Esophagus muscularis mucosa (tissue), 4 donors: Measurements from ENCODE around the gene NAGPA. TPM values are rescaled to one million over a fixed set of nuclear protein-coding genes. Genes with fewer than 3 reads are reported as not detected.

Experiments used
- DNase-seq: peaks from one replicate; pipeline ENCODE4 v3.0.0-alpha.2; 2017; ENCODE audit errors: extremely low spot score
- H3K27ac ChIP-seq, 4 donors: fragments of 200-600 bp; sonication (generic); replicated peaks in 1 of 4; 1 replicate in 3 of 4; 2 replicates in 1 of 4; pipeline ENCODE4 v1.5.1; 2016 to 2019; ENCODE audit warnings: mild to moderate bottlenecking in 1 of 4
- H3K27me3 ChIP-seq, 4 donors: fragments of 200-600 bp; sonication (generic); one replicate each; pipeline versions ENCODE4 v1.5.1 to v1.6.0; 2016 to 2019
- H3K36me3 ChIP-seq, 4 donors: fragments of 200-600 bp; sonication (generic); one replicate each; pipeline ENCODE4 v1.5.1; 2016 to 2019
- H3K4me1 ChIP-seq, 4 donors: fragments of 200-600 bp; sonication (generic); one replicate each; pipeline ENCODE4 v1.5.1; 2016 to 2019
- H3K4me3 ChIP-seq, 4 donors: fragments of 200-600 bp; sonication (generic); 1 replicate in 2 of 4; 2 replicates in 2 of 4; pipeline ENCODE4 v1.5.1; 2016 to 2019; ENCODE audit warnings: mild to moderate bottlenecking in 4 of 4, moderate library complexity in 1 of 4
- H3K9me3 ChIP-seq, 4 donors: fragments of 200-600 bp; sonication (generic); 1 replicate in 3 of 4; 2 replicates in 1 of 4; pipeline ENCODE4 v1.5.1; 2016 to 2019
- CTCF ChIP-seq, 3 experiments: fragments of 200-600 bp in 2 of 3; fragments of 450-650 bp in 1 of 3; sonication (generic) in 2 of 3; IDR thresholded peaks; one replicate each; pipeline ENCODE4 v1.5.1; 2017 to 2019; ENCODE audit warnings: antibody characterized with exemption in 3 of 3, mild to moderate bottlenecking in 2 of 3, moderate library complexity in 1 of 3
- EP300 ChIP-seq: sonication (generic); formaldehyde crosslinking; IDR thresholded peaks from one replicate; pipeline ENCODE4 v1.6.1; 2017; ENCODE audit warnings: antibody characterized with exemption
- POLR2A ChIP-seq: fragments of 450-650 bp; IDR thresholded peaks from one replicate; pipeline ENCODE4 v1.6.1; 2017; ENCODE audit warnings: antibody characterized with exemption, moderate library complexity, mild to moderate bottlenecking, low read depth
- POLR2AphosphoS5 ChIP-seq, 2 donors: sonication (generic); formaldehyde crosslinking; IDR thresholded peaks; one replicate each; pipeline ENCODE4 v1.6.1; 2017; ENCODE audit warnings: antibody characterized with exemption in 2 of 2
- WGBS: methylation state at CpG from one replicate; pipeline ENCODE4 v1.1.5; 2018; 5-methylcytosine and 5-hydroxymethylcytosine counted together
- intact Hi-C: fragments of 100-400 bp; cut with DNase I; formaldehyde crosslinking; loops from one replicate; pipeline ENCODE4 v1.15.1; 2023
- total RNA-seq, 4 donors: library from RNA; depleted of rRNA; stranded (reverse); fragments of >200 nt; gene quantifications; one replicate each; pipeline versions ENCODE4 v1.1.0 to v1.2.1, GENCODE V29; 2016

Gene NAGPA
- total RNA-seq, 4 donors from 2014 or later, result 15.4 to 24.1 (median 21.1) TPM

- H3K4me1 ChIP-seq, result no peaks in the 10 kb centered on the region
- TF ChIP-seq CTCF (IDR thresholded peaks at IDR 0.05) (no peak), POLR2A (no peak), EP300 (no peak)
- no peaks in the 10 kb centered on the region for H3K9me3 ChIP-seq
- H3K27me3 ChIP-seq, result no peaks in the 10 kb centered on the region
- no peak overlapping the region for H3K4me3 ChIP-seq
- H3K27ac ChIP-seq, result no peak overlapping the region
- intact Hi-C loops, result no loop called here
- H3K36me3 ChIP-seq, result peaks cover 0 to 3% (median 0%) of the 10 kb centered on the region in 4 donors
- DNase-seq, result no peak
- 75% methylated on average over 12 of the region's 12 CpGs for WGBS
Observed at GRCh38 chr16:5041600-5042133, 7.9 kb upstream of the NAGPA start.

DNA sequence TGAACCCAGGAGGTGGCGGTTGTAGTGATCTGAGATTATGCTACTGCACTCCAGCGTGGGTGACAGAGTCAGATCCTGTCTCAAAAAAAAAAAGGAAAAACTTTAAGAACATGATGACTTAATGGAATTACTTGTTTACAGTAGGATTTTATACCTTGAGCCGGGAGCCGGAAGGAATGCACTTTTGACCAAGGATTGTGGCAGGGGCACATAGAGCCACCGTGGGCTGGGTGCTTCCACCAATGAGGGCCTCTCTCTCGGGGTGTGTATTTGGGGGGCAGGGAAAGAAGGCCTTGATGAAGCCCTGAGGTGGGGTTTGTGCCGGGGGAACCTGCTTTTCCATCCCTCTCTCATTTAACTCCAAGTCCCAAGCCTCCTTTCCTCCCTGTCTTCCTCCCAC, 6.7 kb upstream of the NAGPA start:
- no peaks in the 10 kb centered on the region for H3K9me3 ChIP-seq
- peaks cover 0 to 3% (median 0%) of the 10 kb centered on the region in 4 donors for H3K36me3 ChIP-seq
- intact Hi-C loops, result no loop called here
- H3K27ac ChIP-seq, result no peak overlapping the region
- H3K27me3 ChIP-seq, result no peaks in the 10 kb centered on the region
- no peak for DNase-seq
- no peak overlapping the region for H3K4me3 ChIP-seq
- H3K4me1 ChIP-seq, result no peaks in the 10 kb centered on the region
- WGBS, result 67% methylated on average over 7 of the region's 7 CpGs
- TF ChIP-seq POLR2A (no peak), POLR2AphosphoS5 (IDR thresholded peaks at IDR 0.05) (no peak), EP300 (no peak), CTCF (IDR thresholded peaks at IDR 0.05) (no peak)

DNA sequence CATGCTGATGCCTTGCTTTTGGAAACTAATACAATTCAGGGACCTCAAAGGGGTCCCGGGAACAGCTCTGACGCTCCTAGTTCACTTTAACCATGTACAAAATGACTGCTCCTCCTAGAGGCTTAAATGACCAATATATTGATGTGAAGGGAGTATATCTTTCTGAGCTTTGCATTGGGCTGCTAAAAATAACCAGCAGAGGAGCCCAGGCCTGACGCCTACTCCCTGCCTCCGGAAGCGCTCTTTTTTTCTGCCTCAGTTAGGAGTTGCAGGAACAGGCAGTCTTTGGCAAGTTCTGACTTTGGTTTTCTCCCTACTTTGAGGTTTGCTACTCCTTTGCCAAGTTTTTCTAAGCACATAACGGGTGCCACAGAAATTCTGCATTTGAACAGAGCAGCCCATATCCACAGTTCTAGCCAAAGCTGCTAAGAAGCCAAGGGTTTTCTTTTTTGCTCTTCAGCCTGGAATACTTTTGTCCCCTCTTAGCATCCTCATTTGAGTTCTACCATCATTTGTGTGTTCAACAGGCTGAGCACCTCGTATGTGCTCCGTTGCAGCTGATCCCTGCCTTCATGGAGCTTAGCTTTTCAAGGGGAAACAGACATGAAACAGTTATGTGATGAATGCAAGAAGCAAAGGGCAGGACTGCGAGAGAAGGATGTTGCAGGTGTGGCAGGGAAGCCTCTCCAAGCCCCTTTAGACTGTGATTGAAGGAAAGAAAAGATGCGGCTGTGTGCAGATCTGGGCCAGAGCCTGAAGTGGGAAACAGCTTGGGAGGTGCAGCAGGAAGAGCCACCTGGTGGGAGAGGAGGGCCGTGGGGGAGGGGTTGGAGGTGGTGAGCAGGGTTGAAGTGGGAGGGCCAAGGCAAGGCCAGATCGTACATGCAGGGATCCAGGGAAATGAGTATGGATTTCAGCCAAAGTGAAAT, 2.8 kb upstream of the NAGPA start:
- 52% methylated on average over 12 of the region's 12 CpGs for WGBS
- no peak for DNase-seq
- intact Hi-C loops, result no loop called here
- H3K36me3 ChIP-seq, result peaks cover 0 to 3% (median 0%) of the 10 kb centered on the region in 4 donors
- H3K27ac ChIP-seq, result no peak overlapping the region
- TF ChIP-seq POLR2A (no peak), CTCF (IDR thresholded peaks at IDR 0.05) (no peak), EP300 (no peak)
- H3K4me1 ChIP-seq, result peaks cover 16 to 26% (median 23%) of the 10 kb centered on the region in 4 donors
- H3K9me3 ChIP-seq, result no peaks in the 10 kb centered on the region
- no peak overlapping the region for H3K4me3 ChIP-seq
- no peaks in the 10 kb centered on the region for H3K27me3 ChIP-seq

- Histone ChIP-seq H3K36me3 (peaks cover 0 to 9% (median 0%) of the 10 kb centered on the region in 4 donors), H3K27ac (no peak overlapping the region), H3K4me3 (no peak overlapping the region), H3K9me3 (no peaks in the 10 kb centered on the region), H3K27me3 (no peaks in the 10 kb centered on the region), H3K4me1 (peaks cover 16 to 26% (median 23%) of the 10 kb centered on the region in 4 donors)
- no peak for DNase-seq
- TF ChIP-seq POLR2AphosphoS5 (IDR thresholded peaks at IDR 0.05) (no peak), POLR2A (no peak), EP300 (no peak), CTCF (IDR thresholded peaks at IDR 0.05) (no peak)
- WGBS, result 72% methylated on average over 1 of the region's 1 CpG
- intact Hi-C loops, result no loop called here
Observed at GRCh38 chr16:5035909-5036227, 2.1 kb upstream of the NAGPA start.

GRCh38 chr16:5034167-5034523, 410 bp upstream of the NAGPA start:
- intact Hi-C loops, result no loop called here
- DNase-seq, result no peak

More at GRCh38 chr16:5034167-5034523, 410 bp upstream of the NAGPA start:
- Histone ChIP-seq H3K9me3 (no peaks in the 10 kb centered on the region), H3K27me3 (no peaks in the 10 kb centered on the region), H3K4me1 (peaks cover 16 to 26% (median 23%) of the 10 kb centered on the region in 4 donors), H3K4me3 (peak overlapping the region; percentile 77 to 91 (median 88)), H3K27ac (peak overlapping the region; percentile 59 to 74 (median 67)), H3K36me3 (peaks cover 0 to 25% (median 8%) of the 10 kb centered on the region in 4 donors)
- 10% methylated on average over 2 of the region's 2 CpGs for WGBS
- TF ChIP-seq POLR2AphosphoS5 (IDR thresholded peaks at IDR 0.05) (no peak), CTCF (IDR thresholded peaks at IDR 0.05) (no peak), EP300 (no peak), POLR2A (no peak)
